Naive thymus-derived CD4-positive, alpha-beta T cell (primary cell): ENCODE measurements around the gene PCED1B. TPM values are rescaled to one million over a fixed set of nuclear protein-coding genes. Genes with fewer than 3 reads are reported as not detected.

Experiments used
- ATAC-seq: fragments of 150-1000 bp; cut with Tn5 transposase; 2 replicates; pipeline ENCODE4 v1.10.0; 2021; ENCODE audit warnings: mild to moderate bottlenecking, moderate library complexity
- CTCF ChIA-PET: fragments of 350-600 bp; sonication (Branson Sonifier 250); formaldehyde crosslinking; loops from one replicate; lab custom pipeline; 2021; ENCODE audit warnings: antibody characterized with exemption; lab: Charles Lee
- POLR2A ChIA-PET: fragments of 350-600 bp; sonication (Branson Sonifier 250); formaldehyde crosslinking; loops from one replicate; lab custom pipeline; 2021; ENCODE audit warnings: antibody characterized with exemption, inconsistent platforms; lab: Charles Lee
- DNase-seq, 9 donors: peaks; one replicate each; pipeline versions ENCODE4 v3.0.0 to v3.0.0-alpha.2; 2020 to 2022; ENCODE audit warnings: mixed read lengths in 1 of 9
- H3K27ac ChIP-seq: one replicate; pipeline ENCODE4 v1.7.0; 2013; ENCODE audit warnings: mild to moderate bottlenecking, low read depth, low read length, moderate library complexity
- H3K27me3 ChIP-seq, 2 donors: one replicate each; pipeline ENCODE4 v1.7.0; 2013; ENCODE audit warnings: low read length in 2 of 2, mild to moderate bottlenecking in 2 of 2, moderate library complexity in 2 of 2; ENCODE audit not compliant: control insufficient read depth in 2 of 2, insufficient read depth in 2 of 2
- H3K36me3 ChIP-seq, 3 experiments: 1 replicate in 2 of 3; 2 replicates in 1 of 3; pipeline ENCODE4 v1.7.0; 2013; ENCODE audit warnings: low read length in 3 of 3, mild to moderate bottlenecking in 3 of 3, moderate library complexity in 1 of 3; ENCODE audit not compliant: insufficient read depth in 3 of 3, control insufficient read depth in 2 of 3
- H3K4me1 ChIP-seq, 2 donors: one replicate each; pipeline ENCODE4 v1.7.0; 2013; ENCODE audit warnings: low read length in 2 of 2, mild to moderate bottlenecking in 2 of 2, moderate library complexity in 1 of 2; ENCODE audit not compliant: control insufficient read depth in 2 of 2, insufficient read depth in 2 of 2
- H3K4me3 ChIP-seq: 2 replicates; pipeline ENCODE4 v1.7.0; 2013; ENCODE audit warnings: mild to moderate bottlenecking, low read length
- H3K9me3 ChIP-seq, 3 experiments: 1 replicate in 2 of 3; 2 replicates in 1 of 3; pipeline ENCODE4 v1.7.0; 2013; ENCODE audit warnings: low read length in 3 of 3; ENCODE audit not compliant: control insufficient read depth in 2 of 3
- H3K27ac Mint-ChIP-seq, 9 donors: one replicate each; pipeline ENCODE4 v1.8.0; 2020 to 2022; ENCODE audit warnings: mixed read lengths in 9 of 9, mild to moderate bottlenecking in 8 of 9, moderate library complexity in 5 of 9, inconsistent platforms in 2 of 9
- H3K27me3 Mint-ChIP-seq, 5 donors: one replicate each; pipeline ENCODE4 v1.8.0; 2021 to 2022; ENCODE audit warnings: mixed read lengths in 5 of 5, mild to moderate bottlenecking in 1 of 5
- H3K36me3 Mint-ChIP-seq, 5 donors: one replicate each; pipeline ENCODE4 v1.8.0; 2020 to 2022; ENCODE audit warnings: mixed read lengths in 5 of 5, mild to moderate bottlenecking in 3 of 5, inconsistent platforms in 1 of 5
- H3K4me1 Mint-ChIP-seq, 7 donors: one replicate each; pipeline ENCODE4 v1.8.0; 2020 to 2022; ENCODE audit warnings: mixed read lengths in 7 of 7, mild to moderate bottlenecking in 3 of 7, inconsistent platforms in 1 of 7
- H3K4me3 Mint-ChIP-seq, 10 donors: one replicate each; pipeline ENCODE4 v1.8.0; 2020 to 2022; ENCODE audit warnings: mild to moderate bottlenecking in 10 of 10, mixed read lengths in 10 of 10, moderate library complexity in 6 of 10, inconsistent platforms in 2 of 10
- H3K9me3 Mint-ChIP-seq, 11 donors: one replicate each; pipeline ENCODE4 v1.8.0; 2020 to 2022; ENCODE audit warnings: mixed read lengths in 11 of 11, mild to moderate bottlenecking in 4 of 11, inconsistent platforms in 1 of 11, moderate library complexity in 1 of 11
- intact Hi-C, 2 donors: fragments of 100-400 bp; cut with micrococcal nuclease; formaldehyde crosslinking; loops; one replicate each; pipeline ENCODE4 v1.15.1; 2023
- polyA plus RNA-seq, 2 donors: library from polyadenylated mRNA; unstranded; fragments of 300-500 nt; fragmentation: Illumina TruSeq; gene quantifications; one replicate each; pipeline ENCODE4 v1.2.3, GENCODE V29; 2021
- total RNA-seq, 6 experiments: library from RNA in 5 of 6; stranded (reverse) in 5 of 6; gene quantifications; 1 replicate in 5 of 6; 2 replicates in 1 of 6; pipeline ENCODE4 v1.2.3 and lab custom pipeline; 2021 to 2026

The PCED1B gene
- total and polyA plus RNA-seq, 7 experiments from 2014 or later: 41.4 to 147 (median 94.3) TPM

GRCh38 chr12:47155457-47156166 is 76.2 kb downstream of the PCED1B start:
- H3K9me3 ChIP-seq: no peaks in the 10 kb centered on the region
- ATAC-seq: peak; percentile 73
- peaks cover 12 to 60% (median 37%) of the 10 kb centered on the region in 7 donors for H3K4me1 Mint-ChIP-seq

GRCh38 chr12:47156167-47156736 is 76.8 kb downstream of the PCED1B start:
- DNase-seq: peak in 5 of 9 donors; percentile 10 to 49 (median 26)

More at GRCh38 chr12:47155457-47156166, 76.2 kb downstream of the PCED1B start:
- POLR2A ChIA-PET: interaction anchor here (0.6 to 1.7 kb wide), 7 partner anchors 11 to 117 kb away, joined by 3 to 8 read pairs (median 4); no protein-coding TSS in a partner anchor
- Mint-ChIP-seq H3K27ac (peak overlapping the region; percentile 10 to 87 (median 72)), H3K9me3 (peaks cover under 1 to 23% (median 10%) of the 10 kb centered on the region in 11 donors), H3K36me3 (peaks cover 18 to 50% (median 38%) of the 10 kb centered on the region in 5 donors), H3K4me3 (peak overlapping the region in 5 of 10 donors; percentile 5 to 23 (median 19)), H3K27me3 (no peaks in the 10 kb centered on the region)
- H3K4me3 ChIP-seq: no peak overlapping the region
- intact Hi-C loops: loop anchor here in 1 of 2 donors (1.0 to 5.0 kb wide), 2 partner anchors 10 to 37 kb away; no protein-coding TSS in a partner anchor
- CTCF ChIA-PET: interaction anchor here (1.0 to 1.2 kb wide), 2 partner anchors 77 to 151 kb away, joined by 3 to 4 read pairs; no protein-coding TSS in a partner anchor
- DNase-seq: peak in 3 of 9 donors; percentile 13 to 32 (median 14)
- no peaks in the 10 kb centered on the region for H3K36me3 ChIP-seq
- no peaks in the 10 kb centered on the region for H3K27me3 ChIP-seq
- H3K4me1 ChIP-seq: peaks cover 13 to 14% of the 10 kb centered on the region in 2 donors
- H3K27ac ChIP-seq: peak overlapping the region; percentile 45

GRCh38 chr12:47158792-47159191 is 79.4 kb downstream of the PCED1B start:
- intact Hi-C loops: loop anchor here in 1 of 2 donors (5.0 kb wide), 1 partner anchor 34 kb away; no protein-coding TSS in a partner anchor
- POLR2A ChIA-PET: interaction anchor here (0.6 to 1.6 kb wide), 4 partner anchors 8 to 33 kb away, joined by 3 read pairs; no protein-coding TSS in a partner anchor
- Mint-ChIP-seq H3K9me3 (peaks cover 0 to 27% (median 15%) of the 10 kb centered on the region in 11 donors), H3K4me1 (peaks cover 15 to 64% (median 44%) of the 10 kb centered on the region in 7 donors), H3K27ac (peak overlapping the region in 4 of 9 donors; percentile 2 to 85 (median 49)), H3K36me3 (peaks cover 27 to 62% (median 55%) of the 10 kb centered on the region in 5 donors), H3K4me3 (no peak overlapping the region), H3K27me3 (no peaks in the 10 kb centered on the region)
- no peak overlapping the region for H3K27ac ChIP-seq
- H3K36me3 ChIP-seq: peaks cover 0 to 6% (median 0%) of the 10 kb centered on the region in 3 experiments
- no peaks in the 10 kb centered on the region for H3K27me3 ChIP-seq
- peaks cover 13 to 14% of the 10 kb centered on the region in 2 donors for H3K4me1 ChIP-seq
- CTCF ChIA-PET: interaction anchor here (0.9 kb wide), 1 partner anchor 55 kb away, joined by 3 read pairs; no protein-coding TSS in a partner anchor
- H3K4me3 ChIP-seq: no peak overlapping the region
- no peak for DNase-seq
- H3K9me3 ChIP-seq: no peaks in the 10 kb centered on the region
- no peak for ATAC-seq

More at GRCh38 chr12:47156167-47156736, 76.8 kb downstream of the PCED1B start:
- Mint-ChIP-seq H3K4me1 (peaks cover 15 to 63% (median 37%) of the 10 kb centered on the region in 7 donors), H3K27me3 (no peaks in the 10 kb centered on the region), H3K27ac (peak overlapping the region in 8 of 9 donors; percentile 10 to 87 (median 76)), H3K36me3 (peaks cover 23 to 53% (median 42%) of the 10 kb centered on the region in 5 donors), H3K4me3 (peak overlapping the region in 7 of 10 donors; percentile 18 to 67 (median 23)), H3K9me3 (peaks cover 0 to 25% (median 10%) of the 10 kb centered on the region in 11 donors)
- ATAC-seq: peak; percentile 74
- no peak overlapping the region for H3K4me3 ChIP-seq
- no peaks in the 10 kb centered on the region for H3K27me3 ChIP-seq
- H3K9me3 ChIP-seq: no peaks in the 10 kb centered on the region
- CTCF ChIA-PET: interaction anchor here (0.6 to 1.2 kb wide), 4 partner anchors 16 to 241 kb away, joined by 3 to 4 read pairs (median 3); no protein-coding TSS in a partner anchor
- no peaks in the 10 kb centered on the region for H3K36me3 ChIP-seq
- peak overlapping the region; percentile 45 for H3K27ac ChIP-seq
- intact Hi-C loops: loop anchor here in 1 of 2 donors (5.0 kb wide), 1 partner anchor 36 kb away; no protein-coding TSS in a partner anchor
- POLR2A ChIA-PET: interaction anchor here (0.7 to 1.7 kb wide), 7 partner anchors 12 to 123 kb away, joined by 3 to 8 read pairs (median 4); no protein-coding TSS in a partner anchor
- H3K4me1 ChIP-seq: peaks cover 13 to 14% of the 10 kb centered on the region in 2 donors

GRCh38 chr12:47159348-47159747 is 79.9 kb downstream of the PCED1B start:
- intact Hi-C loops: loop anchor here in 1 of 2 donors (5.0 kb wide), 1 partner anchor 33 kb away; no protein-coding TSS in a partner anchor
- Mint-ChIP-seq H3K4me1 (peaks cover 15 to 64% (median 49%) of the 10 kb centered on the region in 7 donors), H3K9me3 (peaks cover 0 to 27% (median 15%) of the 10 kb centered on the region in 11 donors), H3K36me3 (peaks cover 27 to 61% (median 58%) of the 10 kb centered on the region in 5 donors), H3K27me3 (no peaks in the 10 kb centered on the region), H3K4me3 (no peak overlapping the region), H3K27ac (peak overlapping the region in 1 of 9 donors; percentile 46)
- DNase-seq (no peak), ATAC-seq (no peak)
- H3K36me3 ChIP-seq: peaks cover 0 to 6% (median 0%) of the 10 kb centered on the region in 3 experiments
- no peaks in the 10 kb centered on the region for H3K27me3 ChIP-seq
- H3K9me3 ChIP-seq: no peaks in the 10 kb centered on the region
- ChIA-PET CTCF (no interaction called here), POLR2A (interaction anchor here (0.6 to 1.6 kb wide), 4 partner anchors 7 to 33 kb away, joined by 3 read pairs; no protein-coding TSS in a partner anchor)
- H3K27ac ChIP-seq: no peak overlapping the region
- H3K4me1 ChIP-seq: peaks cover 13 to 14% of the 10 kb centered on the region in 2 donors
- no peak overlapping the region for H3K4me3 ChIP-seq

GRCh38 chr12:47160316-47161244 is 81.2 kb downstream of the PCED1B start:
- H3K27ac Mint-ChIP-seq: peak overlapping the region in 1 of 9 donors; percentile 41
- H3K36me3 Mint-ChIP-seq: peaks cover 27 to 60% (median 53%) of the 10 kb centered on the region in 5 donors

More at GRCh38 chr12:47160316-47161244, 81.2 kb downstream of the PCED1B start:
- ChIA-PET CTCF (no interaction called here), POLR2A (interaction anchor here (0.6 kb wide), 1 partner anchor 17 kb away, joined by 3 read pairs; no protein-coding TSS in a partner anchor)
- Histone ChIP-seq H3K4me1 (peaks cover 11% of the 10 kb centered on the region in 2 donors), H3K27me3 (no peaks in the 10 kb centered on the region), H3K9me3 (no peaks in the 10 kb centered on the region), H3K36me3 (peaks cover 0 to 6% (median 0%) of the 10 kb centered on the region in 3 experiments), H3K4me3 (no peak overlapping the region), H3K27ac (no peak overlapping the region)
- Mint-ChIP-seq H3K4me1 (peaks cover 15 to 60% (median 42%) of the 10 kb centered on the region in 7 donors), H3K27me3 (no peaks in the 10 kb centered on the region), H3K9me3 (peaks cover 0 to 27% (median 15%) of the 10 kb centered on the region in 11 donors), H3K4me3 (no peak overlapping the region)
- intact Hi-C loops: no loop called here
- DNase-seq: no peak
- no peak for ATAC-seq
